Activated CD4-positive, alpha-beta T cell treated with anti-CD3 and anti-CD28 coated beads, Interleukin-2, amount 10 ng/mL, durations not matched to agents 24 days and 14 days (primary cell): ENCODE measurements around the gene GLIPR2. TPM values are rescaled to one million over a fixed set of nuclear protein-coding genes. Genes with fewer than 3 reads are reported as not detected.
"Not testable (repeated sequence)": the region's sequence is repeated elsewhere in the genome, so short reads cannot be mapped to it uniquely, and the experiment has no call there.

Source experiments
- DNase-seq: peaks from one replicate; pipeline ENCODE4 v3.0.0; 2022
- H3K27ac Mint-ChIP-seq: one replicate; pipeline ENCODE4 v1.8.0; 2022; ENCODE audit warnings: mild to moderate bottlenecking, mixed read lengths
- H3K27me3 Mint-ChIP-seq: one replicate; pipeline ENCODE4 v1.8.0; 2022; ENCODE audit warnings: mixed read lengths
- H3K36me3 Mint-ChIP-seq: one replicate; pipeline ENCODE4 v1.8.0; 2022; ENCODE audit warnings: low read depth, mild to moderate bottlenecking, mixed read lengths
- H3K4me1 Mint-ChIP-seq: one replicate; pipeline ENCODE4 v1.8.0; 2021; ENCODE audit warnings: mixed read lengths
- H3K4me3 Mint-ChIP-seq: one replicate; pipeline ENCODE4 v1.8.0; 2022; ENCODE audit warnings: mild to moderate bottlenecking, moderate library complexity, mixed read lengths
- H3K9me3 Mint-ChIP-seq: one replicate; pipeline ENCODE4 v1.8.0; 2021; ENCODE audit warnings: mixed read lengths
- intact Hi-C: fragments of 100-400 bp; cut with micrococcal nuclease; formaldehyde crosslinking; loops from one replicate; pipeline ENCODE4 v1.15.1; 2023
- total RNA-seq: library from RNA; stranded (reverse); gene quantifications from 2 replicates; pipeline ENCODE4 v1.2.3, GENCODE V29; 2022

GLIPR2 gene
- total RNA-seq: 25.5 and 25.7 TPM in 2 replicates

- DNase-seq: peak; percentile 95
- Mint-ChIP-seq H3K4me3 (peak within 1 kb of the TSS; percentile 88), H3K27me3 (peaks cover 19% of the 10 kb centered on the region), H3K4me1 (peaks cover 46% of the 10 kb centered on the region), H3K36me3 (peaks cover 3% of the 10 kb centered on the region), H3K9me3 (no peaks in the 10 kb centered on the region), H3K27ac (peak within 1 kb of the TSS; percentile 77)
- intact Hi-C loops: loop anchor here (1.0 to 5.0 kb wide), 6 partner anchors 15 to 266 kb away; partner anchors contain the start of genes CLTA, GNE and RNF38
Measured at GRCh38 chr9:36136272-36136893, at the start of gene GLIPR2. Gene GLIPR2, plus strand, starts transcription at chr9:36136733. Its CDS starts 46 bp downstream, at chr9:36136779.

GRCh38 chr9:36087054-36087453, 49.5 kb upstream of the GLIPR2 start:
- H3K27me3 Mint-ChIP-seq, H3K4me3 Mint-ChIP-seq, DNase-seq, intact Hi-C loops, H3K4me1 Mint-ChIP-seq, H3K27ac Mint-ChIP-seq: not testable (repeated sequence)
- H3K36me3 Mint-ChIP-seq: peaks cover 22% of the 10 kb centered on the region
- H3K9me3 Mint-ChIP-seq: peaks cover 11% of the 10 kb centered on the region

- H3K4me1 Mint-ChIP-seq: peaks cover 8% of the 10 kb centered on the region
- DNase-seq: no peak
- H3K27me3 Mint-ChIP-seq: no peaks in the 10 kb centered on the region
- H3K27ac Mint-ChIP-seq: no peak overlapping the region
- peaks cover 25% of the 10 kb centered on the region for H3K36me3 Mint-ChIP-seq
- intact Hi-C loops: no loop called here
- H3K9me3 Mint-ChIP-seq: peaks cover 12% of the 10 kb centered on the region
- H3K4me3 Mint-ChIP-seq: no peak overlapping the region
Measured at GRCh38 chr9:36088020-36088419, 48.5 kb upstream of the GLIPR2 start.

- intact Hi-C loops: no loop called here
- H3K4me3 Mint-ChIP-seq: peak overlapping the region; percentile 44
- peaks cover 12% of the 10 kb centered on the region for H3K9me3 Mint-ChIP-seq
- H3K27me3 Mint-ChIP-seq: no peaks in the 10 kb centered on the region
- H3K27ac Mint-ChIP-seq: peak overlapping the region; percentile 9
- H3K36me3 Mint-ChIP-seq: peaks cover 18% of the 10 kb centered on the region
- H3K4me1 Mint-ChIP-seq: peaks cover 15% of the 10 kb centered on the region
- DNase-seq: no peak
Measured at GRCh38 chr9:36091026-36091953, 45.2 kb upstream of the GLIPR2 start.

GRCh38 chr9:36092014-36092413, 44.5 kb upstream of the GLIPR2 start:
- Mint-ChIP-seq H3K4me3 (no peak overlapping the region), H3K27ac (no peak overlapping the region), H3K9me3 (peaks cover 10% of the 10 kb centered on the region), H3K36me3 (peaks cover 11% of the 10 kb centered on the region), H3K27me3 (no peaks in the 10 kb centered on the region), H3K4me1 (peaks cover 15% of the 10 kb centered on the region)
- DNase-seq: no peak
- intact Hi-C loops: no loop called here

- peaks cover 9% of the 10 kb centered on the region for H3K36me3 Mint-ChIP-seq
- peaks cover 15% of the 10 kb centered on the region for H3K4me1 Mint-ChIP-seq
- peak overlapping the region; percentile 75 for H3K27ac Mint-ChIP-seq
- H3K4me3 Mint-ChIP-seq: peak overlapping the region; percentile 46
- DNase-seq: peak; percentile 86
- intact Hi-C loops: no loop called here
- H3K27me3 Mint-ChIP-seq: no peaks in the 10 kb centered on the region
- H3K9me3 Mint-ChIP-seq: peaks cover 7% of the 10 kb centered on the region
Measured at GRCh38 chr9:36092509-36093215, 43.9 kb upstream of the GLIPR2 start.

- Mint-ChIP-seq H3K27ac (peak overlapping the region; percentile 32), H3K9me3 (peaks cover 7% of the 10 kb centered on the region), H3K4me3 (no peak overlapping the region), H3K36me3 (peaks cover 7% of the 10 kb centered on the region), H3K4me1 (peaks cover 15% of the 10 kb centered on the region), H3K27me3 (no peaks in the 10 kb centered on the region)
- no peak for DNase-seq
- intact Hi-C loops: no loop called here
Measured at GRCh38 chr9:36093384-36093783, 43.1 kb upstream of the GLIPR2 start.

- peaks cover 8% of the 10 kb centered on the region for H3K4me1 Mint-ChIP-seq
- no peak for DNase-seq
- no peaks in the 10 kb centered on the region for H3K27me3 Mint-ChIP-seq
- no peak overlapping the region for H3K4me3 Mint-ChIP-seq
- intact Hi-C loops: no loop called here
- H3K9me3 Mint-ChIP-seq: no peaks in the 10 kb centered on the region
- H3K36me3 Mint-ChIP-seq: peaks cover 3% of the 10 kb centered on the region
- no peak overlapping the region for H3K27ac Mint-ChIP-seq
Measured at GRCh38 chr9:36099718-36100117, 36.8 kb upstream of the GLIPR2 start.

GRCh38 chr9:36100532-36100931, 36.0 kb upstream of the GLIPR2 start:
- Mint-ChIP-seq H3K9me3 (no peaks in the 10 kb centered on the region), H3K27me3 (no peaks in the 10 kb centered on the region), H3K4me1 (peaks cover 12% of the 10 kb centered on the region), H3K4me3 (no peak overlapping the region), H3K36me3 (peaks cover 3% of the 10 kb centered on the region), H3K27ac (no peak overlapping the region)
- intact Hi-C loops: no loop called here
- DNase-seq: no peak

- no peak overlapping the region for H3K27ac Mint-ChIP-seq
- intact Hi-C loops: loop anchor here (2.0 kb wide), 1 partner anchor 35 kb away; the partner anchor contains the start of gene GLIPR2
- no peak overlapping the region for H3K4me3 Mint-ChIP-seq
- no peaks in the 10 kb centered on the region for H3K27me3 Mint-ChIP-seq
- H3K36me3 Mint-ChIP-seq: peaks cover 3% of the 10 kb centered on the region
- no peaks in the 10 kb centered on the region for H3K9me3 Mint-ChIP-seq
- no peak for DNase-seq
- H3K4me1 Mint-ChIP-seq: peaks cover 12% of the 10 kb centered on the region
Measured at GRCh38 chr9:36101916-36102741, 34.4 kb upstream of the GLIPR2 start.

GRCh38 chr9:36102742-36103495, 33.6 kb upstream of the GLIPR2 start:
- Mint-ChIP-seq H3K36me3 (peaks cover 3% of the 10 kb centered on the region), H3K4me3 (no peak overlapping the region), H3K27me3 (no peaks in the 10 kb centered on the region), H3K4me1 (peaks cover 12% of the 10 kb centered on the region), H3K27ac (peak overlapping the region; percentile 3), H3K9me3 (no peaks in the 10 kb centered on the region)
- DNase-seq: peak; percentile 95
- intact Hi-C loops: loop anchor here (1.0 to 2.0 kb wide), 4 partner anchors 34 to 225 kb away; partner anchors contain the start of genes CLTA and GLIPR2

GRCh38 chr9:36109071-36109470, 27.5 kb upstream of the GLIPR2 start:
- H3K27ac Mint-ChIP-seq: peak overlapping the region; percentile 6
- H3K27me3 Mint-ChIP-seq: no peaks in the 10 kb centered on the region
- H3K36me3 Mint-ChIP-seq: peaks cover 15% of the 10 kb centered on the region
- H3K9me3 Mint-ChIP-seq: no peaks in the 10 kb centered on the region
- intact Hi-C loops: no loop called here
- no peak overlapping the region for H3K4me3 Mint-ChIP-seq
- no peak for DNase-seq
- H3K4me1 Mint-ChIP-seq: peaks cover 15% of the 10 kb centered on the region
